Measurements from ENCODE around the gene ABCD1. TPM values are rescaled to one million over a fixed set of nuclear protein-coding genes. Genes with fewer than 3 reads are reported as not detected.
A peak's percentile ranks its signal among the peaks of the same experiment; 100 is the strongest.

Gene ABCD1
- polyA plus RNA-seq, 2 of the 4 experiments (the other 2 are of a cell fraction): 1.7 to 3.8 TPM

DNA sequence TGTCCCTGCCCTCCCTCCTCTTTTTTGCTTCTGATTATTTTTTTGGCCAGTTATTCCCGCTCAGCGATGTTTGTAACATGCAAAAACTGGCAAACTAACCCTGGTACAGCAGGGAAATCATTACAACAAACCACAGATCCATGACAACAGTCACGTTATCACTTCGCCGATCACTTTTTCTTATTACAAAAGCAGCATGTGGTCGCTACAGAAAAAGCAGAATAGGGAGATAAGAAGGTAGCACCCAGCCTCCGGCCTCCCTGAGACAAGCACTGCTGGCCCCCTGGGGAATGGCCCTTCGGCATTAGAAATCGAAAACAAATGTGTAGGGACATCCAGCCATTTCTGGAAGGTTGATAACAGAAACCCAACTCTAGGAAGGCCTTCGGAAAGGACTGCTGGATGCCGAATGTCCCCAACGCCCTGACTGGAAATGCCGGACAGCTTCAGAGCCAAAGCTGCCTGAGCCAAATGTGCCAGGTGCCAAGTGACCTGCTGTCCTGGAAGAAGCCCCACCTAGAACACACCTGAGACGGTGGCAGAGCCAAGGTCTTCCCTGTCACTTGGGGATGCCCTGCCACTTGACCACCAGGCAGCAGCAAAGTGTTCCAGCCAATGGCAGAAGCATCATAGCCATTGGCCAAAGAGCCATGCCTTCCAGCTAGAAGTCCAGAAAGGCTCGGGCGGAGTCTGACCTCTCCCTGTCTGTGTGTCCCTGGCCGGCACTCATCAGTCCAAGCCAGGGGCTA is 66.6 kb downstream of the ABCD1 start:
- TF ChIP-seq CHD2 (IDR thresholded peaks at IDR 0.05; ENCODE audit: low read length, partially characterized antibody) (no peak), NR3C1 (IDR thresholded peaks at IDR 0.05) (no peak), TFCP2L1 (CRISPR knock-in tag; IDR thresholded peaks at IDR 0.05) (no peak), CBX2 (IDR thresholded peaks at IDR 0.05; ENCODE audit: borderline replicate concordance, low read depth) (no peak), MAFK (IDR thresholded peaks at IDR 0.05; ENCODE audit: partially characterized antibody) (no peak), EP300 (IDR thresholded peaks at IDR 0.05) (no peak), GATA3 (IDR thresholded peaks at IDR 0.05; ENCODE audit: borderline replicate concordance) (no peak), HOXB13 (CRISPR knock-in tag; IDR thresholded peaks at IDR 0.05; ENCODE audit: low read depth) (no peak), ZC3H11A (IDR thresholded peaks at IDR 0.05) (no peak), ZFP36 (IDR thresholded peaks at IDR 0.05; ENCODE audit: borderline replicate concordance, partially characterized antibody) (no peak), POLR2A (IDR thresholded peaks at IDR 0.05; ENCODE audit: low read length) (no peak), JUN (IDR thresholded peaks at IDR 0.05) (no peak), BHLHE40 (IDR thresholded peaks at IDR 0.05; ENCODE audit: low read depth, low read length) (no peak)
- TF ChIP-seq, protein P1, sequence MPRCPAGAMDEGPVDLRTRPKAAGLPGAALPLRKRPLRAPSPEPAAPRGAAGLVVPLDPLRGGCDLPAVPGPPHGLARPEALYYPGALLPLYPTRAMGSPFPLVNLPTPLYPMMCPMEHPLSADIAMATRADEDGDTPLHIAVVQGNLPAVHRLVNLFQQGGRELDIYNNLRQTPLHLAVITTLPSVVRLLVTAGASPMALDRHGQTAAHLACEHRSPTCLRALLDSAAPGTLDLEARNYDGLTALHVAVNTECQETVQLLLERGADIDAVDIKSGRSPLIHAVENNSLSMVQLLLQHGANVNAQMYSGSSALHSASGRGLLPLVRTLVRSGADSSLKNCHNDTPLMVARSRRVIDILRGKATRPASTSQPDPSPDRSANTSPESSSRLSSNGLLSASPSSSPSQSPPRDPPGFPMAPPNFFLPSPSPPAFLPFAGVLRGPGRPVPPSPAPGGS (IDR thresholded peaks at IDR 0.05): no peak
- TF ChIP-seq, protein P2, sequence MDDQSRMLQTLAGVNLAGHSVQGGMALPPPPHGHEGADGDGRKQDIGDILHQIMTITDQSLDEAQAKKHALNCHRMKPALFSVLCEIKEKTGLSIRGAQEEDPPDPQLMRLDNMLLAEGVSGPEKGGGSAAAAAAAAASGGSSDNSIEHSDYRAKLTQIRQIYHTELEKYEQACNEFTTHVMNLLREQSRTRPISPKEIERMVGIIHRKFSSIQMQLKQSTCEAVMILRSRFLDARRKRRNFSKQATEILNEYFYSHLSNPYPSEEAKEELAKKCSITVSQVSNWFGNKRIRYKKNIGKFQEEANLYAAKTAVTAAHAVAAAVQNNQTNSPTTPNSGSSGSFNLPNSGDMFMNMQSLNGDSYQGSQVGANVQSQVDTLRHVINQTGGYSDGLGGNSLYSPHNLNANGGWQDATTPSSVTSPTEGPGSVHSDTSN (IDR thresholded peaks at IDR 0.05): no peak
- TF ChIP-seq, protein P3, sequence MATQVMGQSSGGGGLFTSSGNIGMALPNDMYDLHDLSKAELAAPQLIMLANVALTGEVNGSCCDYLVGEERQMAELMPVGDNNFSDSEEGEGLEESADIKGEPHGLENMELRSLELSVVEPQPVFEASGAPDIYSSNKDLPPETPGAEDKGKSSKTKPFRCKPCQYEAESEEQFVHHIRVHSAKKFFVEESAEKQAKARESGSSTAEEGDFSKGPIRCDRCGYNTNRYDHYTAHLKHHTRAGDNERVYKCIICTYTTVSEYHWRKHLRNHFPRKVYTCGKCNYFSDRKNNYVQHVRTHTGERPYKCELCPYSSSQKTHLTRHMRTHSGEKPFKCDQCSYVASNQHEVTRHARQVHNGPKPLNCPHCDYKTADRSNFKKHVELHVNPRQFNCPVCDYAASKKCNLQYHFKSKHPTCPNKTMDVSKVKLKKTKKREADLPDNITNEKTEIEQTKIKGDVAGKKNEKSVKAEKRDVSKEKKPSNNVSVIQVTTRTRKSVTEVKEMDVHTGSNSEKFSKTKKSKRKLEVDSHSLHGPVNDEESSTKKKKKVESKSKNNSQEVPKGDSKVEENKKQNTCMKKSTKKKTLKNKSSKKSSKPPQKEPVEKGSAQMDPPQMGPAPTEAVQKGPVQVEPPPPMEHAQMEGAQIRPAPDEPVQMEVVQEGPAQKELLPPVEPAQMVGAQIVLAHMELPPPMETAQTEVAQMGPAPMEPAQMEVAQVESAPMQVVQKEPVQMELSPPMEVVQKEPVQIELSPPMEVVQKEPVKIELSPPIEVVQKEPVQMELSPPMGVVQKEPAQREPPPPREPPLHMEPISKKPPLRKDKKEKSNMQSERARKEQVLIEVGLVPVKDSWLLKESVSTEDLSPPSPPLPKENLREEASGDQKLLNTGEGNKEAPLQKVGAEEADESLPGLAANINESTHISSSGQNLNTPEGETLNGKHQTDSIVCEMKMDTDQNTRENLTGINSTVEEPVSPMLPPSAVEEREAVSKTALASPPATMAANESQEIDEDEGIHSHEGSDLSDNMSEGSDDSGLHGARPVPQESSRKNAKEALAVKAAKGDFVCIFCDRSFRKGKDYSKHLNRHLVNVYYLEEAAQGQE (IDR thresholded peaks at IDR 0.05): no peak
- TF ChIP-seq, protein P4, sequence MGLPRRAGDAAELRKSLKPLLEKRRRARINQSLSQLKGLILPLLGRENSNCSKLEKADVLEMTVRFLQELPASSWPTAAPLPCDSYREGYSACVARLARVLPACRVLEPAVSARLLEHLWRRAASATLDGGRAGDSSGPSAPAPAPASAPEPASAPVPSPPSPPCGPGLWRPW (IDR thresholded peaks at IDR 0.05): no peak
- ChIA-PET POLR2A (no interaction called here), CTCF (interaction anchor here (0.8 to 2.0 kb wide), 2 partner anchors 27 to 28 kb away, joined by 3 to 5 read pairs; partner anchors contain the start of gene PLXNB3)
- Histone ChIP-seq H3K27ac (no peak overlapping the region), H3K4me3 (no peak overlapping the region), H3K4me2 (no peak overlapping the region), H3K4me1 (peaks cover 14% of the 10 kb centered on the region; the same call in 2 of the 3 replicates), H3K9me3 (no peaks in the 10 kb centered on the region)
- FAIRE-seq (no peak), DNase-seq (ENCODE audit: low read depth in 1 of 2, low spot score in 1 of 2) (no peak), ATAC-seq (no peak)
- 93% methylated on average over 13 of the region's 17 CpGs for WGBS (ENCODE audit: missing lambda C conversion rate)

DNA sequence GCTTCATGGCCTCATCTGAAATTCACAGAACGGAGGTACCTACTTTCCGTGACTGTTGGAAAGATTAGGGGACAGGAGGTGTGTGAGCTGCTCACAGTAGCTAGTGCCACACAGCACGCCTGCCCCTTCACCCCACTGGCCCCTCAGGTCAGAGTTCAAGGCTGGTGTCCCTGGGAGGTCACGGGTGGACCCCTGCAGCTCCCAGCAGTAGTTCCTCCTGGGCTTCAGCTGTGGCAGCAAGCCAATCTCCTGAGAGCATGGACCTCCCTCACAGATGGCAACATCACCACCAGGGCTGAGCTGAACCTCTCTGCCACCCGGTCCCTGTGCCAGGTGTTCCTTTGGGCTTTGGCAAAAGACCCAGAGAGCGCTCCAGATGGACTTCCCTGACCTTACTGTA is 67.7 kb downstream of the ABCD1 start:
- H3K4me3 ChIP-seq: no peak overlapping the region
- ChIA-PET POLR2A (no interaction called here), CTCF (interaction anchor here (1.0 to 2.2 kb wide), 3 partner anchors 28 to 155 kb away, joined by 3 to 7 read pairs (median 5); partner anchors contain the start of gene PLXNB3)
- TF ChIP-seq JUNB (IDR thresholded peaks at IDR 0.05) (no peak), NPAS2 (CRISPR knock-in tag; IDR thresholded peaks at IDR 0.05; ENCODE audit: borderline replicate concordance) (no peak), CHD2 (IDR thresholded peaks at IDR 0.05; ENCODE audit: low read length, partially characterized antibody) (no peak), HDAC2 (IDR thresholded peaks at IDR 0.05) (no peak), EHF (CRISPR knock-in tag; IDR thresholded peaks at IDR 0.05) (no peak), ZC3H11A (IDR thresholded peaks at IDR 0.05) (no peak), FOSB (CRISPR knock-in tag; IDR thresholded peaks at IDR 0.05) (no peak)
- TF ChIP-seq, protein P4 (IDR thresholded peaks at IDR 0.05): no peak
- TF ChIP-seq, protein P1 (IDR thresholded peaks at IDR 0.05): no peak
- ATAC-seq (no peak), DNase-seq (ENCODE audit: low read depth in 1 of 2, low spot score in 1 of 2) (no peak), FAIRE-seq (no peak)
- H3K9me3 ChIP-seq: no peaks in the 10 kb centered on the region
- H3K27ac ChIP-seq: no peak overlapping the region
- peak overlapping the region; percentile 94 for H3K4me2 ChIP-seq
- peaks cover 15% of the 10 kb centered on the region; the same call in 2 of the 3 replicates for H3K4me1 ChIP-seq
- 68% methylated on average over 3 of the region's 6 CpGs for WGBS (ENCODE audit: missing lambda C conversion rate)

All from A549 (cell line).